CD14-positive monocyte (primary cell): Measurements from ENCODE around the gene PEX5L. TPM values are rescaled to one million over a fixed set of nuclear protein-coding genes. Genes with fewer than 3 reads are reported as not detected.

Source experiments
- DNase-seq, 3 donors: peaks; one replicate each; pipeline ENCODE4 v3.0.0-alpha.2; 2011 to 2022
- H2AFZ ChIP-seq: 2 replicates; pipeline ENCODE4 v1.6.0; 2012; ENCODE audit warnings: mild to moderate bottlenecking, low read depth, low read length, inconsistent platforms; ENCODE audit not compliant: insufficient read depth, poor library complexity, severe bottlenecking
- H3K27ac ChIP-seq, 2 donors: 1 replicate in 1 of 2; 2 replicates in 1 of 2; pipeline ENCODE4 v1.5.1; 2012 to 2013; ENCODE audit warnings: low read length in 2 of 2, control low read depth in 1 of 2, inconsistent platforms in 1 of 2, low read depth in 1 of 2, mild to moderate bottlenecking in 1 of 2
- H3K27me3 ChIP-seq, 2 donors: one replicate each; pipeline versions ENCODE4 v1.6.0 to v1.6.1; 2011 to 2013; ENCODE audit warnings: low read length in 2 of 2; ENCODE audit not compliant: control insufficient read depth in 2 of 2, insufficient read depth in 2 of 2
- H3K36me3 ChIP-seq, 2 donors: replicated peaks in 1 of 2; 1 replicate in 1 of 2; 2 replicates in 1 of 2; pipeline versions ENCODE4 v1.5.1 to v1.6.1; 2012 to 2013; ENCODE audit warnings: low read length in 2 of 2, control low read depth in 1 of 2, inconsistent platforms in 1 of 2, mild to moderate bottlenecking in 1 of 2; ENCODE audit not compliant: insufficient read depth in 2 of 2, control insufficient read depth in 1 of 2
- H3K4me1 ChIP-seq, 2 donors: 1 replicate in 1 of 2; 2 replicates in 1 of 2; pipeline versions ENCODE4 v1.5.1 to v1.6.1; 2012 to 2013; ENCODE audit warnings: low read length in 2 of 2, control low read depth in 1 of 2, inconsistent platforms in 1 of 2, mild to moderate bottlenecking in 1 of 2, moderate library complexity in 1 of 2; ENCODE audit not compliant: insufficient read depth in 2 of 2, control insufficient read depth in 1 of 2
- H3K4me2 ChIP-seq: replicated peaks from 2 replicates; pipeline ENCODE3; 2012; ENCODE audit warnings: low read length, moderate library complexity, mild to moderate bottlenecking; ENCODE audit not compliant: poor library complexity, severe bottlenecking; ENCODE audit errors: extremely low read depth
- H3K4me3 ChIP-seq, 3 experiments: fragments of 200-600 bp in 1 of 3; sonication (generic) in 1 of 3; replicated peaks in 1 of 3; 1 replicate in 2 of 3; 2 replicates in 1 of 3; pipeline ENCODE4 v1.5.1; 2011 to 2013; ENCODE audit warnings: low read length in 3 of 3, mild to moderate bottlenecking in 3 of 3, control low read depth in 2 of 3, low read depth in 2 of 3, inconsistent platforms in 1 of 3, moderate library complexity in 1 of 3
- H3K79me2 ChIP-seq: 2 replicates; pipeline ENCODE4 v1.6.0; 2012; ENCODE audit warnings: mild to moderate bottlenecking, control low read depth, inconsistent platforms, low read length, moderate library complexity; ENCODE audit not compliant: insufficient read depth
- H3K9ac ChIP-seq: 2 replicates; pipeline ENCODE4 v1.6.0; 2017; ENCODE audit warnings: low read length, mild to moderate bottlenecking; ENCODE audit not compliant: insufficient read depth, poor library complexity, severe bottlenecking
- H3K9me3 ChIP-seq, 2 donors: replicated peaks in 1 of 2; 1 replicate in 1 of 2; 2 replicates in 1 of 2; pipeline versions ENCODE4 v1.5.1 to v1.6.1; 2012 to 2013; ENCODE audit warnings: low read length in 2 of 2, control low read depth in 1 of 2; ENCODE audit not compliant: control insufficient read depth in 1 of 2, insufficient read depth in 1 of 2
- H4K20me1 ChIP-seq: 2 replicates; pipeline ENCODE4 v1.6.0; 2012; ENCODE audit warnings: mild to moderate bottlenecking, low read length, control low read depth, moderate library complexity; ENCODE audit not compliant: insufficient read depth
- H3K27ac Mint-ChIP-seq, 7 donors: one replicate each; pipeline ENCODE4 v1.8.0; 2020; ENCODE audit warnings: mild to moderate bottlenecking in 7 of 7, mixed read lengths in 7 of 7, moderate library complexity in 6 of 7, inconsistent platforms in 2 of 7
- H3K27me3 Mint-ChIP-seq, 3 donors: one replicate each; pipeline ENCODE4 v1.8.0; 2021 to 2022; ENCODE audit warnings: low read depth in 3 of 3, mild to moderate bottlenecking in 3 of 3, mixed read lengths in 3 of 3, moderate library complexity in 3 of 3, inconsistent platforms in 1 of 3
- H3K36me3 Mint-ChIP-seq, 2 donors: one replicate each; pipeline ENCODE4 v1.8.0; 2020; ENCODE audit warnings: mixed read lengths in 2 of 2, inconsistent platforms in 1 of 2, mild to moderate bottlenecking in 1 of 2
- H3K4me1 Mint-ChIP-seq: one replicate; pipeline ENCODE4 v1.8.0; 2020; ENCODE audit warnings: mild to moderate bottlenecking, mixed read lengths
- H3K4me3 Mint-ChIP-seq, 2 donors: one replicate each; pipeline ENCODE4 v1.8.0; 2020; ENCODE audit warnings: mild to moderate bottlenecking in 2 of 2, mixed read lengths in 2 of 2, moderate library complexity in 1 of 2
- H3K9me3 Mint-ChIP-seq, 7 donors: one replicate each; pipeline ENCODE4 v1.8.0; 2020 to 2022; ENCODE audit warnings: mixed read lengths in 7 of 7, mild to moderate bottlenecking in 6 of 7, moderate library complexity in 6 of 7, inconsistent platforms in 2 of 7
- WGBS: methylation state at CpG from one replicate; pipeline ENCODE4 v1.1.5; 2013; ENCODE audit warnings: missing lambda C conversion rate; ENCODE audit not compliant: insufficient coverage; 5-methylcytosine and 5-hydroxymethylcytosine counted together
- intact Hi-C, 2 donors: fragments of 100-400 bp; cut with micrococcal nuclease; formaldehyde crosslinking; loops; one replicate each; pipeline versions ENCODE4 v1.15.0 to v1.15.1; 2023
- polyA plus RNA-seq, 3 donors: library from polyadenylated mRNA; depleted of rRNA in 1 of 3; unstranded in 2 of 3; stranded (reverse) in 1 of 3; fragments of 300-500 nt in 2 of 3; fragments of >200 nt in 1 of 3; fragmentation: Illumina TruSeq in 2 of 3; gene quantifications; 1 replicate in 2 of 3; 2 replicates in 1 of 3; pipeline ENCODE4 v1.2.3, GENCODE V29; 2012 to 2021
- TF ChIP-seq, protein P1 (sequence below): fragments of 200-600 bp; IDR thresholded peaks from one replicate; pipeline ENCODE4 v1.8.0; 2022; ENCODE audit warnings: antibody characterized with exemption, mild to moderate bottlenecking

PEX5L gene
- polyA plus RNA-seq, 3 donors = not detected

DNA sequence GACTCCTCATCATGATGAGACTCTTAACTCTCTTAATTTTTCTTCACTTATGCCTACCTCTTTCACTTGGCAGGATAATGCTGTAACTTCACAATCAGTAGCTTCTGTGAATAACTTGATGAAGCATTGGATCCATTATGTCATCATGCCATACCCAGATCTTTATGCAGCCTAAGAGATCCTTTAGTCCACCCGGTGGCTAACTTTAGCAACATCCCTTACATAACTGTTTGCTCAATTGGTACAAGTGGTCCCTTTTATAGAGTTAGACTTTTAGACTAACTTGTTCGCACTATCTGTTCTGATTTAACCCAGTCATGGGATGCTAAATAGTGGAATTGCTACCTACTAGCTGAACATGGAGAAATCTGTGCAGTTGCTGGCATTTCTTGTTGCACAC lies 199.4 kb downstream of the PEX5L start:
- Histone ChIP-seq H3K9me3 (no peaks in the 10 kb centered on the region), H2AFZ (no peak overlapping the region), H3K4me3 (no peak overlapping the region), H3K27ac (no peak overlapping the region), H4K20me1 (no peaks in the 10 kb centered on the region), H3K9ac (no peak overlapping the region), H3K4me2 (no peak overlapping the region), H3K4me1 (no peaks in the 10 kb centered on the region), H3K79me2 (no peaks in the 10 kb centered on the region), H3K27me3 (no peaks in the 10 kb centered on the region), H3K36me3 (no peaks in the 10 kb centered on the region)
- WGBS = no CpG with 5 or more reads among the region's 2 CpGs
- Mint-ChIP-seq H3K4me3 (no peak overlapping the region), H3K27me3 (peaks cover under 1 to 4% (median 2%) of the 10 kb centered on the region in 3 donors), H3K36me3 (no peaks in the 10 kb centered on the region), H3K4me1 (no peaks in the 10 kb centered on the region), H3K27ac (no peak overlapping the region), H3K9me3 (peaks cover 0 to 3% (median 0%) of the 10 kb centered on the region in 7 donors)
- TF ChIP-seq, protein P1, sequence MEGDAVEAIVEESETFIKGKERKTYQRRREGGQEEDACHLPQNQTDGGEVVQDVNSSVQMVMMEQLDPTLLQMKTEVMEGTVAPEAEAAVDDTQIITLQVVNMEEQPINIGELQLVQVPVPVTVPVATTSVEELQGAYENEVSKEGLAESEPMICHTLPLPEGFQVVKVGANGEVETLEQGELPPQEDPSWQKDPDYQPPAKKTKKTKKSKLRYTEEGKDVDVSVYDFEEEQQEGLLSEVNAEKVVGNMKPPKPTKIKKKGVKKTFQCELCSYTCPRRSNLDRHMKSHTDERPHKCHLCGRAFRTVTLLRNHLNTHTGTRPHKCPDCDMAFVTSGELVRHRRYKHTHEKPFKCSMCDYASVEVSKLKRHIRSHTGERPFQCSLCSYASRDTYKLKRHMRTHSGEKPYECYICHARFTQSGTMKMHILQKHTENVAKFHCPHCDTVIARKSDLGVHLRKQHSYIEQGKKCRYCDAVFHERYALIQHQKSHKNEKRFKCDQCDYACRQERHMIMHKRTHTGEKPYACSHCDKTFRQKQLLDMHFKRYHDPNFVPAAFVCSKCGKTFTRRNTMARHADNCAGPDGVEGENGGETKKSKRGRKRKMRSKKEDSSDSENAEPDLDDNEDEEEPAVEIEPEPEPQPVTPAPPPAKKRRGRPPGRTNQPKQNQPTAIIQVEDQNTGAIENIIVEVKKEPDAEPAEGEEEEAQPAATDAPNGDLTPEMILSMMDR = no peak
- intact Hi-C loops = no loop called here
- no peak for DNase-seq

DNA sequence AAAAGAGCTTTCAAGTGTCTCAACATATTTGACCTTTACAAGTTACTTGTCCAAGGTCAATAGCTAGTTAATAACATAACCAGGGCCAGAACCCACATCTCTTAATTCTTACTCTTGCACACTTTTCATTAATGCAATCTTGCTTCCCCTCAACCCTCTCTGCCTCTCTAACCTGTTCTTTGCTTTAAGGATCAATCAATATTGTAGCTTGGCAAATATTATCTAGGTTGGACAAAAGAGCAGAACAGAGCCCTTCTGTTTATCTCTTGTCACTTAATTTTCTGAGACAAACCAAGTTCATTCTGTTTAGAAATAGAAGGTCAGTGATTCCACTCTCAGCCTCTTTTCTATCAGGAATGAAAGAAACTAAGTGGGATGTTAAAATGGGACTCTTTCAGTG lies 203.4 kb downstream of the PEX5L start:
- DNase-seq = no peak
- TF ChIP-seq, protein P1 = no peak
- Histone ChIP-seq H3K79me2 (no peaks in the 10 kb centered on the region), H3K4me1 (no peaks in the 10 kb centered on the region), H3K27ac (no peak overlapping the region), H3K36me3 (no peaks in the 10 kb centered on the region), H2AFZ (no peak overlapping the region), H3K9me3 (no peaks in the 10 kb centered on the region), H3K27me3 (no peaks in the 10 kb centered on the region), H3K9ac (no peak overlapping the region), H3K4me2 (no peak overlapping the region), H3K4me3 (no peak overlapping the region), H4K20me1 (no peaks in the 10 kb centered on the region)
- no peak overlapping the region for H3K4me3 Mint-ChIP-seq
- H3K27me3 Mint-ChIP-seq = peaks cover 0 to 2% (median 2%) of the 10 kb centered on the region in 3 donors
- intact Hi-C loops = no loop called here
- H3K27ac Mint-ChIP-seq = no peak overlapping the region
- H3K9me3 Mint-ChIP-seq = peaks cover 0 to 1% (median 0%) of the 10 kb centered on the region in 7 donors
- H3K36me3 Mint-ChIP-seq = no peaks in the 10 kb centered on the region
- H3K4me1 Mint-ChIP-seq = no peaks in the 10 kb centered on the region
